Suprapubic skin (tissue), 4 donors: ENCODE data around the gene MAP3K20. TPM values are rescaled to one million over a fixed set of nuclear protein-coding genes. Genes with fewer than 3 reads are reported as not detected.

Experiments used
- DNase-seq, 2 donors: peaks; one replicate each; pipeline ENCODE4 v3.0.0-alpha.2; 2019; ENCODE audit warnings: low spot score in 2 of 2
- H3K27ac ChIP-seq: fragments of 200-600 bp; sonication (generic); one replicate; pipeline ENCODE4 v1.5.1; 2019
- H3K27me3 ChIP-seq: fragments of 200-600 bp; sonication (generic); one replicate; pipeline ENCODE4 v1.5.1; 2019
- H3K36me3 ChIP-seq: fragments of 200-600 bp; sonication (generic); one replicate; pipeline ENCODE4 v1.5.1; 2019
- H3K4me1 ChIP-seq: fragments of 200-600 bp; sonication (generic); one replicate; pipeline ENCODE4 v1.5.1; 2019
- H3K4me3 ChIP-seq: fragments of 200-600 bp; sonication (generic); one replicate; pipeline ENCODE4 v1.5.1; 2019; ENCODE audit warnings: mild to moderate bottlenecking
- H3K9me3 ChIP-seq: fragments of 200-600 bp; sonication (generic); one replicate; pipeline ENCODE4 v1.5.1; 2019
- CTCF ChIP-seq, 2 donors: fragments of 200-600 bp in 1 of 2; fragments of 450-650 bp in 1 of 2; sonication (generic) in 1 of 2; IDR thresholded peaks; one replicate each; pipeline ENCODE4 v1.5.1; 2016 to 2019; ENCODE audit warnings: antibody characterized with exemption in 2 of 2, mild to moderate bottlenecking in 1 of 2, moderate library complexity in 1 of 2
- EP300 ChIP-seq: sonication (generic); formaldehyde crosslinking; IDR thresholded peaks from one replicate; pipeline ENCODE4 v1.6.1; 2017; ENCODE audit warnings: antibody characterized with exemption
- POLR2A ChIP-seq, 2 donors: fragments of 450-650 bp; IDR thresholded peaks; one replicate each; pipeline ENCODE4 v1.6.1; 2017; ENCODE audit warnings: antibody characterized with exemption in 2 of 2, mild to moderate bottlenecking in 2 of 2, moderate library complexity in 2 of 2
- POLR2AphosphoS5 ChIP-seq, 3 donors: sonication (generic); formaldehyde crosslinking; IDR thresholded peaks; one replicate each; pipeline ENCODE4 v1.6.1; 2017; ENCODE audit warnings: antibody characterized with exemption in 3 of 3
- WGBS: methylation state at CpG from one replicate; pipeline ENCODE4 v1.1.5; 2018; 5-methylcytosine and 5-hydroxymethylcytosine counted together
- total RNA-seq, 4 donors: library from RNA; depleted of rRNA; stranded (reverse); fragments of >200 nt; gene quantifications; one replicate each; pipeline ENCODE4 v1.1.0, GENCODE V29; 2016

MAP3K20 gene
- total RNA-seq, 4 donors from 2014 or later: 26.2 to 40.3 (median 33.6) TPM

DNA sequence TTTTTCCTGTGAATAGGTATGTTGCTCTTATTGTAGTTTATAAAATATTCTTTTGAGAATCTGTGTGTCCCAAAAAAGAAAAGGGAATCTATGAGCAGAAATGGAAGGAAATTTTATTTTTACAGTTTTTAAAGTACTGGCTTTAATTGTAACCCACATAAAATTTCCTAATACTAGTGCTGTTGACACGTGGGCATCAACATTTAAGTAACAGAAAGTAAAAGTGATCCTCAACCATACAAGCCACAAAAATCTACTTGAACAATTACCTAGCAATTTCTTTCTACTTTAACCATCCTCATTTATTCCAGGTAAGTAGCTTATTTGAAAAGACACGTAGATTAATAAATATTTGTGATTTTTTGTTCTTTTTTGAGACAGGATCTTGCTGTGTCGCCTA lies 62.0 kb downstream of the MAP3K20 start:
- Histone ChIP-seq H3K27ac (no peak overlapping the region), H3K27me3 (no peaks in the 10 kb centered on the region), H3K4me1 (peaks cover 4% of the 10 kb centered on the region), H3K9me3 (no peaks in the 10 kb centered on the region), H3K36me3 (peaks cover 2% of the 10 kb centered on the region), H3K4me3 (no peak overlapping the region)
- no peak for TF ChIP-seq EP300
- WGBS: 83% methylated on average over 3 of the region's 3 CpGs
- no peak for DNase-seq

DNA sequence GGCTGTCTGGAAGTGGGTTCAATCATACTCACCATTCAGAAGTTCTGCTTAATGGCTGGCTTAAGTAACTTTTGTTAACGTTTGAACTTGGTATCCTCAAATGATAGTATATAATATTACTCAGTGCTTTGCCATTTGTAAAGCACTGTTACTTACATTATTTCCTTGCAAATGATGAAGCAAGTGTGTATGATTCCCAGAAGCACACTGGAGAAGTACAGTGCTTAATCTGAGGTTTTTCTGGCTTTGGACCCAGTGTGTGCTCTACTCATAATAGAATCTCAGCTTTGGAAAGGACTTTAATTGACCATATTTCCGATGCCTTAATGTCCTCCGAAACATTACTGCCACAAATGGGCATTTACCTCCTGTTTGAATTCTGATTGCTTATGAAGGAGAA lies 63.3 kb downstream of the MAP3K20 start:
- Histone ChIP-seq H3K27me3 (no peaks in the 10 kb centered on the region), H3K9me3 (no peaks in the 10 kb centered on the region), H3K36me3 (peaks cover 2% of the 10 kb centered on the region), H3K27ac (no peak overlapping the region), H3K4me3 (no peak overlapping the region), H3K4me1 (peaks cover 4% of the 10 kb centered on the region)
- 94% methylated on average over 3 of the region's 3 CpGs for WGBS
- TF ChIP-seq POLR2A (IDR thresholded peaks at IDR 0.05) (no peak), POLR2AphosphoS5 (IDR thresholded peaks at IDR 0.05) (no peak), EP300 (no peak), CTCF (IDR thresholded peaks at IDR 0.05) (no peak)
- no peak for DNase-seq

DNA sequence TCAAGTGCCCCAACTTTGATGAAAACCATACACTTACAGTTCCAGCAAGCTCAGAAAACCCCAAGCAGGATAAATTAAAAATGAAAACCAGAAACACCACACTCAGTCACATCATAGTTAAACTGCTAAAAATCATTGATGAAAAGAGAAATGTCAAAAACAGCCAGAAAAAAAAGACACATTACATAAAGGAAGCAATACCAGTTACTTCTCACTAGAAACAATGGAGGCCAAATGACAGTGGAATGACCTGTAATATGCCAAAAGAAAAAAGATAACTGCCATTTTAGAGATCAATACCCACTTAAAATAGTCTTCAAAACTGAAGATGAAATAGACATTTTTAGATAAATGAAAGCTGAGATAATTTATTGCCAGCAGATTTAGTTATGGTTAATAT lies 66.0 kb downstream of the MAP3K20 start:
- TF ChIP-seq POLR2AphosphoS5 (IDR thresholded peaks at IDR 0.05): no peak
- TF ChIP-seq POLR2A (IDR thresholded peaks at IDR 0.05): no peak
- no peak for TF ChIP-seq CTCF (IDR thresholded peaks at IDR 0.05)
- TF ChIP-seq EP300: no peak
- Histone ChIP-seq H3K9me3 (no peaks in the 10 kb centered on the region), H3K27ac (no peak overlapping the region), H3K36me3 (peaks cover 2% of the 10 kb centered on the region), H3K27me3 (no peaks in the 10 kb centered on the region), H3K4me1 (no peaks in the 10 kb centered on the region), H3K4me3 (no peak overlapping the region)
- no peak for DNase-seq

DNA sequence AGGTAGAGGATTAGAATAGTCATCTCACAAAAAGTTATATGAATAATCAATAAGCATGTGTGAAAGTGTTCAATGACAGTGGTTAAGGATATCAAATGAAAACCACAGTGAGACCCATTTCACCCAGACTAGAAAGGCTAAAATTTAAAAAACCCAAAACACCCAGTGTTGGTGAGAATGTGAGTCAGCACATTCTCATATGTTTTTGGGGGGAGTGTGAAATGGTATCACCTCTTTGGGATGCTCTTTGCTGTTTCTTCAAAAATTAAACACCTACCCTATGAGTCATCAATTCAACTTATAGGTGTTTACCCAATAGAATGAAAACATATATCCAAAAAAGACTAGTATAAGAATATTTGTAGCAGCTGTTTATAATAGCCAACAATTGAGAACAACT lies 69.8 kb downstream of the MAP3K20 start:
- Histone ChIP-seq H3K9me3 (no peaks in the 10 kb centered on the region), H3K36me3 (no peaks in the 10 kb centered on the region), H3K4me1 (no peaks in the 10 kb centered on the region), H3K4me3 (no peak overlapping the region), H3K27ac (no peak overlapping the region), H3K27me3 (no peaks in the 10 kb centered on the region)
- DNase-seq: no peak
- no peak for TF ChIP-seq CTCF (IDR thresholded peaks at IDR 0.05)
- TF ChIP-seq POLR2A (IDR thresholded peaks at IDR 0.05): no peak
- no peak for TF ChIP-seq EP300
- TF ChIP-seq POLR2AphosphoS5 (IDR thresholded peaks at IDR 0.05): no peak

DNA sequence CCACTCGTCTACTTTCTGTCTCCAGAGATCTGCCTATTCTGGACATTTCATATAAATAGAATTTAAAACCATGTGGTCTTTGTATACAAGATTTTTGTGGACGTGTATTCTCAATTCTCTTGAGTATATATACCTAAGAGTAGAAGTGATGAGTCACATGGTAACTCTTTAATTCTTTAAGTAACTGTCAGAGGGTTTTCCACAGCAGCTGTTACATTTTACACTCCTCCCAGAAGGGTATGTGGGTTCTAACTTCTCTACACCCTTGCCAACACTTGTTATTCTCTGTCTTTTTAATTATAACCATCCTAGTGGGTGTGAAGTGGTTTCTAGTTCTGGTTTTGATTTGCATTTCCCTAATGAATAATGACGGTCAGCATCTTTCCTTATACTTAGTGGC lies 70.9 kb downstream of the MAP3K20 start:
- TF ChIP-seq POLR2AphosphoS5 (IDR thresholded peaks at IDR 0.05) (no peak), POLR2A (IDR thresholded peaks at IDR 0.05) (no peak), CTCF (IDR thresholded peaks at IDR 0.05) (no peak), EP300 (no peak)
- no peak for DNase-seq
- no peak overlapping the region for H3K4me3 ChIP-seq
- H3K27ac ChIP-seq: no peak overlapping the region
- no peaks in the 10 kb centered on the region for H3K27me3 ChIP-seq
- no peaks in the 10 kb centered on the region for H3K36me3 ChIP-seq
- H3K9me3 ChIP-seq: no peaks in the 10 kb centered on the region
- no peaks in the 10 kb centered on the region for H3K4me1 ChIP-seq
- WGBS: 80% methylated on average over 3 of the region's 3 CpGs

DNA sequence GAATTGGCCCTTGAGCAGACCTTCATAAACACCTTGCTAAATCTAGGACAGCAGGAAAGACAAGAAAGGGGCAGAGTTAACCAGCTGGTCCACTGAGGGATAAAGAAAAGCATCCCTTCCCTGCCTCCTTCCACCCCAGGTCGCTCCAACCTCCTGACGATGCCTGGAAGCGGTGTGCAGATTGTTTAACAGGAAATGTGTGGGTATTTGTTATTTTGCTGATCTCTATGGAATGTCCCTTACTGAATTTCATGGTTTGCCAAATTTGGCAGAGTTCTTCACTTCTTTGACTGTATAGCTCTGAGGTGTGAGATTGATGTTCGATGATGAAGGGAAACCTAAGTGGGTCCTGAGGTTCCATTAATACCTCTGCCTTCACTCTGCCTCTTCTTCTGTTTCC lies 72.9 kb downstream of the MAP3K20 start:
- no peaks in the 10 kb centered on the region for H3K27me3 ChIP-seq
- WGBS: 77% methylated on average over 4 of the region's 4 CpGs
- H3K9me3 ChIP-seq: no peaks in the 10 kb centered on the region
- peaks cover 2% of the 10 kb centered on the region for H3K4me1 ChIP-seq
- H3K4me3 ChIP-seq: no peak overlapping the region
- no peaks in the 10 kb centered on the region for H3K36me3 ChIP-seq
- DNase-seq: no peak
- H3K27ac ChIP-seq: no peak overlapping the region
- TF ChIP-seq POLR2A (IDR thresholded peaks at IDR 0.05): no peak
- TF ChIP-seq POLR2AphosphoS5 (IDR thresholded peaks at IDR 0.05): no peak
- no peak for TF ChIP-seq EP300
- no peak for TF ChIP-seq CTCF (IDR thresholded peaks at IDR 0.05)
